Smooth muscle cell (in vitro differentiated cells): ENCODE data around the gene ADGRD1. TPM values are rescaled to one million over a fixed set of nuclear protein-coding genes. Genes with fewer than 3 reads are reported as not detected.

Source experiments
- DNase-seq: peaks from one replicate; lab custom pipeline; 2025; ENCODE audit not compliant: unreplicated experiment; lab: John Stamatoyannopoulos, UW
- H2AFZ ChIP-seq: fragments of 200-600 bp; sonication (generic); 2 replicates; pipeline ENCODE4 v1.6.0; 2016; ENCODE audit warnings: antibody characterized with exemption, low read depth, mild to moderate bottlenecking
- H3F3A ChIP-seq: fragments of 200-600 bp; sonication (generic); 2 replicates; pipeline ENCODE4 v1.6.0; 2017; ENCODE audit warnings: antibody characterized with exemption, low read depth
- H3K27ac ChIP-seq: fragments of 200-600 bp; sonication (generic); 2 replicates; pipeline ENCODE4 v1.5.1; 2016; ENCODE audit warnings: low read depth, mild to moderate bottlenecking
- H3K27me3 ChIP-seq: fragments of 200-600 bp; sonication (generic); 2 replicates; pipeline ENCODE4 v1.6.1; 2016; ENCODE audit warnings: low read depth, mild to moderate bottlenecking
- H3K36me3 ChIP-seq: fragments of 200-600 bp; sonication (generic); 2 replicates; pipeline ENCODE4 v1.5.1; 2016; ENCODE audit warnings: low read depth
- H3K4me1 ChIP-seq: fragments of 200-600 bp; sonication (generic); 2 replicates; pipeline ENCODE4 v1.5.1; 2016; ENCODE audit warnings: low read depth
- H3K4me2 ChIP-seq: fragments of 200-600 bp; sonication (generic); 2 replicates; pipeline ENCODE4 v1.6.0; 2016; ENCODE audit warnings: mild to moderate bottlenecking
- H3K4me3 ChIP-seq: fragments of 200-600 bp; sonication (generic); 2 replicates; pipeline ENCODE4 v1.5.1; 2016; ENCODE audit warnings: mild to moderate bottlenecking
- H3K79me2 ChIP-seq: fragments of 200-600 bp; sonication (generic); 2 replicates; pipeline ENCODE4 v1.6.0; 2016; ENCODE audit warnings: low read depth, mild to moderate bottlenecking
- H3K9ac ChIP-seq: fragments of 200-600 bp; sonication (generic); 2 replicates; pipeline ENCODE4 v1.6.0; 2016; ENCODE audit warnings: low read depth
- H3K9me3 ChIP-seq: fragments of 200-600 bp; sonication (generic); replicated peaks from 2 replicates; pipeline ENCODE4 v1.5.1; 2016; ENCODE audit warnings: low read depth
- H4K20me1 ChIP-seq: fragments of 200-600 bp; sonication (generic); 2 replicates; pipeline ENCODE4 v1.6.0; 2016; ENCODE audit warnings: low read depth
- CTCF ChIP-seq: fragments of 200-600 bp; sonication (generic); IDR thresholded peaks from 2 replicates; pipeline ENCODE4 v1.5.1; 2017; ENCODE audit warnings: borderline replicate concordance, mild to moderate bottlenecking, antibody characterized with exemption; ENCODE audit not compliant: insufficient read depth, poor library complexity, severe bottlenecking
- WGBS: methylation state at CpG from one replicate; pipeline ENCODE4 v1.1.7; 2016; ENCODE audit warnings: low lambda C conversion rate; 5-methylcytosine and 5-hydroxymethylcytosine counted together
- polyA plus RNA-seq: library from polyadenylated mRNA; unstranded; fragments of >200 nt; fragmentation: Nextera tagmentation; extraction: Ambion mirVana; gene quantifications from 2 replicates; pipeline ENCODE4 v1.2.1, GENCODE V29; 2016
- total RNA-seq: library from RNA; depleted of rRNA; stranded (reverse); fragments of >200 nt; gene quantifications from 2 replicates; pipeline ENCODE4 v1.2.3, GENCODE V29; 2014

ADGRD1 gene
- total and polyA plus RNA-seq, 2 experiments from 2014 or later = 0.14 TPM; not detected in 1

DNA sequence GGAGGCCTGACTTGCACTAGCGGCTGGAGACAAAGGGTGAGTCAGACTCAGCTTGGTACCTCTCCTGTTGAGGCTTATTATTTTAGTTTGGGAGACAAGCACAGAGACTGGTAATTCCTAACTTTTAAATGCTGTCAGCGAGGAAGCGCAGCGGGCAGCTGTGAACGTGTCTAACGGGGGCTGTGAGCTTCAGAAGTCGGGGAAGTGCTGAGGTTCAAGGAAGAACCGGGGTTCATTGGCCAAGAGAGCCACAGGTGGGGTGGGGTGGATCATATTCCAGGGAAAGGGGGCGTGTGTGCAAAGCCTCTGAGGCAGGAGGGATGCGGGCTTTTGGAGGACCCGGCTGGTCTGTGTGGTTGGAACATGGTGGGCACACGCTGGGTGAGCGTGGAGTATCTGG is 36.1 kb upstream of the ADGRD1 start:
- Histone ChIP-seq H3F3A (no peaks in the 10 kb centered on the region), H3K27me3 (peaks cover 33% of the 10 kb centered on the region), H3K4me3 (no peak overlapping the region), H3K36me3 (no peaks in the 10 kb centered on the region), H3K4me2 (no peak overlapping the region), H3K9ac (no peak overlapping the region), H2AFZ (no peak overlapping the region), H3K4me1 (peaks cover 6% of the 10 kb centered on the region), H3K27ac (no peak overlapping the region), H3K79me2 (no peaks in the 10 kb centered on the region), H3K9me3 (no peaks in the 10 kb centered on the region), H4K20me1 (no peaks in the 10 kb centered on the region)
- 85% methylated on average over 13 of the region's 13 CpGs for WGBS
- no peak for TF ChIP-seq CTCF
- no peak for DNase-seq

- Histone ChIP-seq H3K4me2 (no peak overlapping the region), H3K9me3 (no peaks in the 10 kb centered on the region), H3F3A (no peaks in the 10 kb centered on the region), H3K4me3 (no peak overlapping the region), H3K4me1 (peaks cover 6% of the 10 kb centered on the region), H2AFZ (no peak overlapping the region), H3K79me2 (no peaks in the 10 kb centered on the region), H3K36me3 (no peaks in the 10 kb centered on the region), H3K9ac (no peak overlapping the region), H3K27ac (no peak overlapping the region), H3K27me3 (peaks cover 31% of the 10 kb centered on the region), H4K20me1 (no peaks in the 10 kb centered on the region)
- WGBS = 50% methylated on average over 1 of the region's 1 CpG
- no peak for TF ChIP-seq CTCF
- no peak for DNase-seq
Measured at GRCh38 chr12:130919086-130919485, 34.6 kb upstream of the ADGRD1 start.

- H3K79me2 ChIP-seq = no peaks in the 10 kb centered on the region
- no peak for TF ChIP-seq CTCF
- peaks cover 6% of the 10 kb centered on the region for H3K4me1 ChIP-seq
- H3K36me3 ChIP-seq = no peaks in the 10 kb centered on the region
- no peaks in the 10 kb centered on the region for H4K20me1 ChIP-seq
- no peak for DNase-seq
- H3K9me3 ChIP-seq = no peaks in the 10 kb centered on the region
- H3K27me3 ChIP-seq = peaks cover 23% of the 10 kb centered on the region
- no peak overlapping the region for H3K27ac ChIP-seq
- 93% methylated on average over 15 of the region's 15 CpGs for WGBS
- no peak overlapping the region for H3K4me3 ChIP-seq
- no peak overlapping the region for H3K9ac ChIP-seq
- H2AFZ ChIP-seq = no peak overlapping the region
- H3F3A ChIP-seq = no peaks in the 10 kb centered on the region
- no peak overlapping the region for H3K4me2 ChIP-seq
Measured at GRCh38 chr12:130920119-130920703, 33.5 kb upstream of the ADGRD1 start.

- DNase-seq = no peak
- no peak overlapping the region for H3K27ac ChIP-seq
- H3K36me3 ChIP-seq = no peaks in the 10 kb centered on the region
- no peak overlapping the region for H3K9ac ChIP-seq
- H3K79me2 ChIP-seq = no peaks in the 10 kb centered on the region
- H3K27me3 ChIP-seq = peaks cover 19% of the 10 kb centered on the region
- H2AFZ ChIP-seq = no peak overlapping the region
- H3K4me1 ChIP-seq = peaks cover 6% of the 10 kb centered on the region
- no peaks in the 10 kb centered on the region for H3K9me3 ChIP-seq
- no peaks in the 10 kb centered on the region for H4K20me1 ChIP-seq
- no peaks in the 10 kb centered on the region for H3F3A ChIP-seq
- 55% methylated on average over 8 of the region's 8 CpGs for WGBS
- no peak overlapping the region for H3K4me2 ChIP-seq
- TF ChIP-seq CTCF = no peak
- H3K4me3 ChIP-seq = no peak overlapping the region
Measured at GRCh38 chr12:130920723-130921381, 32.9 kb upstream of the ADGRD1 start.
